Ovary (tissue), 9 donors: Measurements from ENCODE around the gene BTBD3. TPM values are rescaled to one million over a fixed set of nuclear protein-coding genes. Genes with fewer than 3 reads are reported as not detected.

Experiments
- DNase-seq, 5 donors: peaks; one replicate each; pipeline ENCODE4 v3.0.0-alpha.2; 2019 to 2020
- H3K27ac ChIP-seq, 2 donors: fragments of 200-600 bp; one replicate each; pipeline versions ENCODE4 v1.5.1 to v1.8.0; 2019 to 2022
- H3K27me3 ChIP-seq: fragments of 200-600 bp; one replicate; pipeline ENCODE4 v1.8.0; 2022
- H3K36me3 ChIP-seq: fragments of 200-600 bp; sonication (generic); one replicate; pipeline ENCODE4 v1.5.1; 2019
- H3K4me1 ChIP-seq: one replicate; pipeline ENCODE4 v1.8.1; 2013; ENCODE audit warnings: mild to moderate bottlenecking, moderate library complexity; ENCODE audit not compliant: insufficient read depth
- H3K4me3 ChIP-seq: fragments of 200-600 bp; sonication (generic); one replicate; pipeline ENCODE4 v1.5.1; 2017
- H3K9me3 ChIP-seq, 2 donors: fragments of 200-600 bp in 1 of 2; sonication (generic) in 1 of 2; one replicate each; pipeline versions ENCODE4 v1.5.1 to v1.8.1; 2013 to 2019; ENCODE audit warnings: mild to moderate bottlenecking in 1 of 2, moderate library complexity in 1 of 2
- CTCF ChIP-seq, 3 donors: fragments of 450-650 bp in 2 of 3; fragments of 200-600 bp in 1 of 3; IDR thresholded peaks; one replicate each; pipeline versions ENCODE4 v1.5.1 to v1.8.0; 2016 to 2022; ENCODE audit warnings: antibody characterized with exemption in 3 of 3, mild to moderate bottlenecking in 1 of 3
- EP300 ChIP-seq: sonication (generic); formaldehyde crosslinking; IDR thresholded peaks from one replicate; pipeline ENCODE4 v1.6.1; 2017; ENCODE audit warnings: antibody characterized with exemption
- POLR2A ChIP-seq: fragments of 450-650 bp; IDR thresholded peaks from one replicate; pipeline ENCODE4 v1.6.1; 2017; ENCODE audit warnings: antibody characterized with exemption, mild to moderate bottlenecking, moderate library complexity
- WGBS, 3 donors: extraction: QIAGEN DNeasy Blood & Tissue Kit in 1 of 3; methylation state at CpG; one replicate each; pipeline versions ENCODE4 v1.1.5 to v1.1.7; 2013 to 2017; 5-methylcytosine and 5-hydroxymethylcytosine counted together
- intact Hi-C, 4 donors: fragments of 100-400 bp; cut with DNase I; formaldehyde crosslinking; loops; one replicate each; pipeline versions ENCODE4 v1.11.0 to v1.15.1; 2022 to 2023
- polyA plus RNA-seq, 2 donors: library from polyadenylated mRNA; stranded (reverse); fragments of 200-250 nt in 1 of 2; fragments of 350-450 nt in 1 of 2; fragmentation: Illumina TruSeq in 1 of 2; extraction: RNeasy Lipid Tissue Mini Kit (QIAGEN cat#74804) in 1 of 2; gene quantifications; one replicate each; pipeline ENCODE4 v1.2.3, GENCODE V29; 2013 to 2014
- total RNA-seq, 7 donors: library from RNA; depleted of rRNA in 2 of 7; stranded (reverse); fragments of >200 nt in 2 of 7; fragmentation: NEBNext Ultra II Directional in 3 of 7; extraction: Animal tissue kit (Norgen Biotek cat#: 25700) in 3 of 7; gene quantifications; one replicate each; pipeline versions ENCODE4 v1.1.0 to v1.2.4, GENCODE V29; 2016 to 2023
- donor health status: DM: no; HTN: no; CAD: no; lungs with moderate emphysema.
- donor health status: DM: no; HTN: no; CAD: no.
- donor health status: Bipolar disorder and iron deficiency.
- donor health status: DM: yes; HTN: yes; CAD: no.
- donor health status: DM: no; HTN: no; CAD: no.
- donor health status: DM: yes; HTN: yes; CAD: no.

BTBD3 gene
- total and polyA plus RNA-seq, 9 donors = 14.1 to 34.0 (median 27.0) TPM

GRCh38 chr20:11957911-11958310, 40.2 kb downstream of the BTBD3 start:
- DNase-seq = no peak
- H3K4me3 ChIP-seq = no peak overlapping the region
- H3K27ac ChIP-seq = no peak overlapping the region
- no peaks in the 10 kb centered on the region for H3K27me3 ChIP-seq
- no peaks in the 10 kb centered on the region for H3K4me1 ChIP-seq
- H3K9me3 ChIP-seq = no peaks in the 10 kb centered on the region
- intact Hi-C loops = no loop called here
- TF ChIP-seq CTCF (IDR thresholded peaks at IDR 0.05) (no peak), POLR2A (no peak), EP300 (no peak)
- no peaks in the 10 kb centered on the region for H3K36me3 ChIP-seq

- DNase-seq = no peak
- 53 to 65% (median 55%) methylated on average over 24 of the region's 24 CpGs for WGBS, 3 donors
- no peaks in the 10 kb centered on the region for H3K36me3 ChIP-seq
- H3K27ac ChIP-seq = no peak overlapping the region
- H3K27me3 ChIP-seq = no peaks in the 10 kb centered on the region
- intact Hi-C loops = no loop called here
- no peaks in the 10 kb centered on the region for H3K9me3 ChIP-seq
- TF ChIP-seq POLR2A (no peak), CTCF (IDR thresholded peaks at IDR 0.05) (no peak), EP300 (no peak)
- H3K4me3 ChIP-seq = no peak overlapping the region
- no peaks in the 10 kb centered on the region for H3K4me1 ChIP-seq
These were observed 41.2 kb downstream of the BTBD3 start for GRCh38 chr20:11958855-11959254.

- no peak for DNase-seq
- 61 to 84% (median 68%) methylated on average over 1 of the region's 1 CpG for WGBS, 3 donors
- no peak for TF ChIP-seq CTCF (IDR thresholded peaks at IDR 0.05)
- TF ChIP-seq POLR2A = no peak
- no peak for TF ChIP-seq EP300
These were observed 47.9 kb downstream of the BTBD3 start for GRCh38 chr20:11965602-11966001.

GRCh38 chr20:11966186-11966585, 48.5 kb downstream of the BTBD3 start:
- H3K27ac ChIP-seq = no peak overlapping the region
- H3K27me3 ChIP-seq = no peaks in the 10 kb centered on the region
- TF ChIP-seq EP300 (no peak), CTCF (IDR thresholded peaks at IDR 0.05) (no peak), POLR2A (no peak)
- no peaks in the 10 kb centered on the region for H3K9me3 ChIP-seq
- no peak overlapping the region for H3K4me3 ChIP-seq
- H3K36me3 ChIP-seq = no peaks in the 10 kb centered on the region
- no peaks in the 10 kb centered on the region for H3K4me1 ChIP-seq
- no peak for DNase-seq
- WGBS, 3 donors = 18 to 48% (median 33%) methylated on average over 3 of the region's 3 CpGs
- intact Hi-C loops = no loop called here

More at GRCh38 chr20:11965602-11966001, 47.9 kb downstream of the BTBD3 start:
- intact Hi-C loops = no loop called here
- Histone ChIP-seq H3K9me3 (no peaks in the 10 kb centered on the region), H3K27ac (no peak overlapping the region), H3K4me1 (no peaks in the 10 kb centered on the region), H3K36me3 (no peaks in the 10 kb centered on the region), H3K4me3 (no peak overlapping the region), H3K27me3 (no peaks in the 10 kb centered on the region)
